ENCODE data around the gene TNC. TPM values are rescaled to one million over a fixed set of nuclear protein-coding genes. Genes with fewer than 3 reads are reported as not detected.

TNC gene
- total and polyA plus RNA-seq, 2 donors from 2014 or later: 9.4 to 254 TPM

GRCh38 chr9:115016344-115016743, 101.6 kb downstream of the TNC start:
- intact Hi-C loops (cut with DNase I): loop anchor here (10.0 kb wide), 2 partner anchors 282 to 612 kb away; no protein-coding TSS in a partner anchor
- FAIRE-seq: no peak
- TF ChIP-seq CTCF (IDR thresholded peaks at IDR 0.05; ENCODE audit: borderline replicate concordance, extremely low read depth, insufficient read depth): no peak

GRCh38 chr9:115015018-115015635, 102.8 kb downstream of the TNC start:
- H3K36me3 ChIP-seq (ENCODE audit: control insufficient read depth in 2 of 3, insufficient read depth in 3 of 3, low read length in 3 of 3): no peaks in the 10 kb centered on the region
- no peaks in the 10 kb centered on the region for H3K27me3 ChIP-seq (ENCODE audit: control insufficient read depth, insufficient read depth, low read length)
- no peaks in the 10 kb centered on the region for H3K4me1 ChIP-seq (ENCODE audit: control insufficient read depth in 2 of 3, insufficient read depth in 2 of 3, low read depth in 1 of 3, low read length in 3 of 3)
- peak in 4 of 5 donors; percentile 40 to 52 (median 43) for DNase-seq
- no peak overlapping the region for H3K4me3 ChIP-seq (ENCODE audit: low read length in 3 of 3)
- peak; percentile 39 for TF ChIP-seq CTCF (IDR thresholded peaks at IDR 0.05; ENCODE audit: borderline replicate concordance, extremely low read depth, insufficient read depth)
- FAIRE-seq: no peak
- intact Hi-C loops (cut with DNase I): loop anchor here (10.0 kb wide), 2 partner anchors 280 to 610 kb away; no protein-coding TSS in a partner anchor
- no peaks in the 10 kb centered on the region for H3K9me3 ChIP-seq (ENCODE audit: control insufficient read depth in 2 of 3, insufficient read depth in 1 of 3, low read length in 3 of 3)
- no peak overlapping the region for H3K9ac ChIP-seq (ENCODE audit: low read length in 3 of 3)
- no peak overlapping the region for H3K27ac ChIP-seq (ENCODE audit: low read depth in 2 of 2, low read length in 2 of 2)

More at GRCh38 chr9:115016344-115016743, 101.6 kb downstream of the TNC start:
- Histone ChIP-seq H3K9me3 (ENCODE audit: control insufficient read depth in 2 of 3, insufficient read depth in 1 of 3, low read length in 3 of 3) (no peaks in the 10 kb centered on the region), H3K27ac (ENCODE audit: low read depth in 2 of 2, low read length in 2 of 2) (no peak overlapping the region), H3K4me3 (ENCODE audit: low read length in 3 of 3) (no peak overlapping the region), H3K27me3 (ENCODE audit: control insufficient read depth, insufficient read depth, low read length) (no peaks in the 10 kb centered on the region), H3K9ac (ENCODE audit: low read length in 3 of 3) (no peak overlapping the region), H3K4me1 (ENCODE audit: control insufficient read depth in 2 of 3, insufficient read depth in 2 of 3, low read depth in 1 of 3, low read length in 3 of 3) (no peaks in the 10 kb centered on the region), H3K36me3 (ENCODE audit: control insufficient read depth in 2 of 3, insufficient read depth in 3 of 3, low read length in 3 of 3) (no peaks in the 10 kb centered on the region)
- no peak for DNase-seq

DNA sequence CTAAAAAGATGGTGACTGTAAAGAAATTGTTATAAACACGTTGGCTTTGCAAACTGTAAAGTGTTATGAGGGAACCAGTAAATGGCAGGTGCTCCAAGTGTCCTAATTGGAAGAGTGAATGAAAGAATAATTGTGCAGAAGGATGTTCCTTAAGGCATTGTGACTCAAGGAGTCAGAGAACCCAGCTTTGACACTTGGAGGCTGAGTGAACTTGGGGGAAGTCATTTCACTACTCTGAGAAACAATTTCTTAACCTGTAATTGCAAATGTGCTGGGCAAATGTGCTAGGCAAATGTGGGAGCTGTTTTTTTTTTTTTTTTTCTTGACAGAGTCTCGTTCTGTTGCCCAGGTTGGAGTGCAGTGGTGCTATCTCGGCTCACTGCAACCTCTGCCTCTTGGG, 103.5 kb downstream of the TNC start:
- H3K4me3 ChIP-seq (ENCODE audit: low read length in 3 of 3): no peak overlapping the region
- no peak overlapping the region for H3K9ac ChIP-seq (ENCODE audit: low read length in 3 of 3)
- H3K27ac ChIP-seq (ENCODE audit: low read depth in 2 of 2, low read length in 2 of 2): no peak overlapping the region
- intact Hi-C loops (cut with DNase I): loop anchor here (10.0 kb wide), 2 partner anchors 280 to 610 kb away; no protein-coding TSS in a partner anchor
- no peaks in the 10 kb centered on the region for H3K4me1 ChIP-seq (ENCODE audit: control insufficient read depth in 2 of 3, insufficient read depth in 2 of 3, low read depth in 1 of 3, low read length in 3 of 3)
- H3K36me3 ChIP-seq (ENCODE audit: control insufficient read depth in 2 of 3, insufficient read depth in 3 of 3, low read length in 3 of 3): no peaks in the 10 kb centered on the region
- no peaks in the 10 kb centered on the region for H3K27me3 ChIP-seq (ENCODE audit: control insufficient read depth, insufficient read depth, low read length)
- H3K9me3 ChIP-seq (ENCODE audit: control insufficient read depth in 2 of 3, insufficient read depth in 1 of 3, low read length in 3 of 3): no peaks in the 10 kb centered on the region
- TF ChIP-seq CTCF (IDR thresholded peaks at IDR 0.05; ENCODE audit: borderline replicate concordance, extremely low read depth, insufficient read depth): no peak
- FAIRE-seq (no peak), DNase-seq (no peak)
